Measurements from ENCODE around the gene TMEM273.

Gene TMEM273

GRCh38 chr10:49132362-49132737, 55.8 kb downstream of the TMEM273 start:
- H3K27ac ChIP-seq (ENCODE audit: low read length): no peak overlapping the region
- no peaks in the 10 kb centered on the region for H3K27me3 ChIP-seq (ENCODE audit: insufficient read depth, low read length, poor library complexity)
- H3K9ac ChIP-seq (ENCODE audit: low read depth, low read length): no peak overlapping the region
- no peak overlapping the region for H2AFZ ChIP-seq (ENCODE audit: low read depth, low read length)
- peaks cover 5% of the 10 kb centered on the region for H3K4me1 ChIP-seq (ENCODE audit: insufficient read depth, low read length)
- H4K20me1 ChIP-seq (ENCODE audit: insufficient read depth, low read length): no peaks in the 10 kb centered on the region
- no peak overlapping the region for H3K4me2 ChIP-seq (ENCODE audit: insufficient read depth, low read length)
- no peaks in the 10 kb centered on the region for H3K36me3 ChIP-seq (ENCODE audit: insufficient read depth, low read length)
- TF ChIP-seq, protein P1, sequence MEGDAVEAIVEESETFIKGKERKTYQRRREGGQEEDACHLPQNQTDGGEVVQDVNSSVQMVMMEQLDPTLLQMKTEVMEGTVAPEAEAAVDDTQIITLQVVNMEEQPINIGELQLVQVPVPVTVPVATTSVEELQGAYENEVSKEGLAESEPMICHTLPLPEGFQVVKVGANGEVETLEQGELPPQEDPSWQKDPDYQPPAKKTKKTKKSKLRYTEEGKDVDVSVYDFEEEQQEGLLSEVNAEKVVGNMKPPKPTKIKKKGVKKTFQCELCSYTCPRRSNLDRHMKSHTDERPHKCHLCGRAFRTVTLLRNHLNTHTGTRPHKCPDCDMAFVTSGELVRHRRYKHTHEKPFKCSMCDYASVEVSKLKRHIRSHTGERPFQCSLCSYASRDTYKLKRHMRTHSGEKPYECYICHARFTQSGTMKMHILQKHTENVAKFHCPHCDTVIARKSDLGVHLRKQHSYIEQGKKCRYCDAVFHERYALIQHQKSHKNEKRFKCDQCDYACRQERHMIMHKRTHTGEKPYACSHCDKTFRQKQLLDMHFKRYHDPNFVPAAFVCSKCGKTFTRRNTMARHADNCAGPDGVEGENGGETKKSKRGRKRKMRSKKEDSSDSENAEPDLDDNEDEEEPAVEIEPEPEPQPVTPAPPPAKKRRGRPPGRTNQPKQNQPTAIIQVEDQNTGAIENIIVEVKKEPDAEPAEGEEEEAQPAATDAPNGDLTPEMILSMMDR (IDR thresholded peaks at IDR 0.05; ENCODE audit: borderline replicate concordance, extremely low read depth, low read length, poor library complexity, severe bottlenecking): no peak
- TF ChIP-seq EZH2 (IDR thresholded peaks at IDR 0.05; ENCODE audit: borderline replicate concordance, low read depth, low read length, severe bottlenecking): no peak
- DNase-seq: no peak
- H3K4me3 ChIP-seq (ENCODE audit: low read depth in 1 of 2, low read length in 2 of 2): no peak overlapping the region
- no peaks in the 10 kb centered on the region for H3K9me3 ChIP-seq (ENCODE audit: insufficient read depth, low read length, severe bottlenecking)
- no peaks in the 10 kb centered on the region for H3K79me2 ChIP-seq (ENCODE audit: insufficient read depth, low read length)
- no peak for ATAC-seq (ENCODE audit: insufficient read depth, low read depth)

DNA sequence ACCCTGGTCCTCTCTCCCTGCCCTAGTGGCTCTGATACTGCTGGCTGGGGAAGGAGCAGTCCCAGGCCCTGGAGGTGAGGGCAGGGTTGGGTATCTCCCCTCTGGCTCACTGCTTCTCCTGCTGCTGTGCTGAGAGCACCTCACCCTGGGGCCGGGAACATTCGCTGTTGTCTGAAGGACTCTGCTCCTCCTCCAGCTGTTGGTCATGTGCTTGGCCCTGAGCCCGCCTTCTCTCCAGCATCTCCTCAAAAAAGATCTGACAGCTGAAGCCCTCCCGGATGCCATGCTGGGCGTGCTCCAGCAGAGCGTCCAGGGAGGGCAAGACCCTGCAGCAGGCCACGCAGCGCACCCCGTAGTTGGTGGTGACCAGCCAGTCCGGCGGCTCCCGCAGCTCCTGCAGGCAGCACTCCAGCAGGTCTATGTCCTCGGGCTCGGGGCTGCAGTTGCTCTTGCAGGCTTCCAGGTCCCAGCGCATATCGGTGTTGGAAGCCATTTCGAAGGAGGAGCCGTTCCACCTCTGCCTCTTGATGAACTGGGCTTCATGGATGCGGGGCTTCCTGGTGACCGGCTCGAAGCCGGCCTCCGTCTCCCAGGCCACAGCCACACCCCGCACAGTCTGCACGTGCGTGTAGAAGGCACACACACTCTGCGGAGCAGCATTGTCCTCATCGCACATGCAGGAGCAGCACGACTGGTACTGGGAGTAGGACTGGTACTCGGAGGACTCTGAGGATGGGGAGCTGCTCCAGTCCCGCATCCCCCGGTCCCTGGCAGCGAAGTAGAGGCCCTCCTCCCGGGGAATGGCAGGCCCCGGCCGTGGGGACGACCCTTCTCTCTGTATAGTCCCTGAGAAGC, 56.5 kb downstream of the TMEM273 start:
- ATAC-seq (ENCODE audit: insufficient read depth, low read depth) (no peak), DNase-seq (no peak)
- Histone ChIP-seq H3K79me2 (ENCODE audit: insufficient read depth, low read length) (no peaks in the 10 kb centered on the region), H3K36me3 (ENCODE audit: insufficient read depth, low read length) (no peaks in the 10 kb centered on the region), H3K4me1 (ENCODE audit: insufficient read depth, low read length) (peaks cover 5% of the 10 kb centered on the region), H3K4me3 (ENCODE audit: low read depth in 1 of 2, low read length in 2 of 2) (no peak overlapping the region), H3K9ac (ENCODE audit: low read depth, low read length) (no peak overlapping the region), H4K20me1 (ENCODE audit: insufficient read depth, low read length) (no peaks in the 10 kb centered on the region), H3K27ac (ENCODE audit: low read length) (no peak overlapping the region), H2AFZ (ENCODE audit: low read depth, low read length) (no peak overlapping the region), H3K4me2 (ENCODE audit: insufficient read depth, low read length) (no peak overlapping the region), H3K27me3 (ENCODE audit: insufficient read depth, low read length, poor library complexity) (no peaks in the 10 kb centered on the region), H3K9me3 (ENCODE audit: insufficient read depth, low read length, severe bottlenecking) (no peaks in the 10 kb centered on the region)
- TF ChIP-seq, protein P1 (IDR thresholded peaks at IDR 0.05; ENCODE audit: borderline replicate concordance, extremely low read depth, low read length, poor library complexity, severe bottlenecking): no peak
- no peak for TF ChIP-seq EZH2 (IDR thresholded peaks at IDR 0.05; ENCODE audit: borderline replicate concordance, low read depth, low read length, severe bottlenecking)

GRCh38 chr10:49129376-49129775, 58.8 kb downstream of the TMEM273 start:
- ATAC-seq (ENCODE audit: insufficient read depth, low read depth) (no peak), DNase-seq (no peak)
- H3K36me3 ChIP-seq (ENCODE audit: insufficient read depth, low read length): no peaks in the 10 kb centered on the region
- no peak overlapping the region for H3K4me3 ChIP-seq (ENCODE audit: low read depth in 1 of 2, low read length in 2 of 2)
- no peak overlapping the region for H2AFZ ChIP-seq (ENCODE audit: low read depth, low read length)
- H3K9me3 ChIP-seq (ENCODE audit: insufficient read depth, low read length, severe bottlenecking): no peaks in the 10 kb centered on the region
- TF ChIP-seq EZH2 (IDR thresholded peaks at IDR 0.05; ENCODE audit: borderline replicate concordance, low read depth, low read length, severe bottlenecking): no peak
- TF ChIP-seq, protein P1 (IDR thresholded peaks at IDR 0.05; ENCODE audit: borderline replicate concordance, extremely low read depth, low read length, poor library complexity, severe bottlenecking): no peak
- H3K4me2 ChIP-seq (ENCODE audit: insufficient read depth, low read length): no peak overlapping the region
- no peaks in the 10 kb centered on the region for H3K79me2 ChIP-seq (ENCODE audit: insufficient read depth, low read length)
- no peaks in the 10 kb centered on the region for H4K20me1 ChIP-seq (ENCODE audit: insufficient read depth, low read length)
- no peak overlapping the region for H3K9ac ChIP-seq (ENCODE audit: low read depth, low read length)
- H3K27me3 ChIP-seq (ENCODE audit: insufficient read depth, low read length, poor library complexity): no peaks in the 10 kb centered on the region
- H3K27ac ChIP-seq (ENCODE audit: low read length): no peak overlapping the region
- H3K4me1 ChIP-seq (ENCODE audit: insufficient read depth, low read length): peaks cover 5% of the 10 kb centered on the region; the same call in 1 of the 2 replicates

All from DND-41 (cell line).